Epithelial cell of prostate (primary cell): ENCODE measurements around the gene CILP2.

ENCODE experiments used
- DNase-seq: peaks from one replicate; pipeline ENCODE4 v3.0.0-alpha.2; 2011; ENCODE audit warnings: low read depth, low spot score
- H3K27ac ChIP-seq: fragments of 450-650 bp; 2 replicates; pipeline ENCODE4 v1.5.1; 2017; ENCODE audit warnings: mild to moderate bottlenecking

Gene CILP2

DNA sequence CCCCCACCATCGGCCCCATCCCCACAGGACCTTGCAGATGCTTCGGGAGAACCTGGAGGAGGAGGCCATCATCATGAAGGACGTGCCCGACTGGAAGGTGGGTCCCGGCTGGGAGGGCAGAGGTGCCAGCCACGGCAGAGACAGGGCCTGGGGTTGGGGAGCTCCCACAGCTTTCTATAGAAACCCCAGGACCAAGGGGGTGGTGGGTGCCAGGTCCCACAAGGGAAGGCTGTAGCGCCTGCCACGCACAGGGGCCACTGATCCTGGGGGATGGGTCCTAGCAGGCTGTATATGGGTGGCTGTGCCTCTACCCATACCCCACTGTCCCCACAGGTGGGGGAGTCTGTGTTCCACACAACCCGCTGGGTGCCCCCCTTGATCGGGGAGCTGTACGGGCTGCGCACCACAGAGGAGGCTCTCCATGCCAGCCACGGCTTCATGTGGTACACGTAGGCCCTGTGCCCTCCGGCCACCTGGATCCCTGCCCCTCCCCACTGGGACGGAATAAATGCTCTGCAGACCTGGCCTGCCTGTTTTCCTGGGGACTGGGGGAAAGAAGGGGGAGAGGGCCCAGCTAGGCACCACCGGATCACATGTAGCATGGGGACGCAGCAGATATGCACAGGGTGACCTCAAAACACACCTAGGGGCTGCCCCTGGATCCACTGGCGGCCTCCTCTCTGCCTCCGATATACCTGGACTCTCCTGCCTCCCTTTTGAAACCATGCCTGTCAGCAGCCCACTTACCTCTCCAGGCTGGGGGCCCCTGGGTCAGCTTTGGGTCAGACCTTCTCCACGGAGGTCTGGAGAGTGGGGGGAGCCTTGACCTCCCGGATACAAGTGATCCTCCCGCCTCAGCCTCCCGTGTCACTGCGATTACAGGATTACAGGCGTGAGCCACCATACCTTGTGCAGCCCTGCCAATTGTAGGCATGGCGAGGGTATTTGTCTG is 10.1 kb upstream of the CILP2 start:
- H3K27ac ChIP-seq: no peak overlapping the region
- DNase-seq: no peak

- H3K27ac ChIP-seq: no peak within 1 kb of the TSS
- DNase-seq: no peak
Observed at GRCh38 chr19:19528721-19529490, 9.2 kb upstream of the CILP2 start, which contains the start of gene YJEFN3. Gene YJEFN3 (plus strand): TSS chr19:19528911. CDS start chr19:19528933, 22 bp downstream.

DNA sequence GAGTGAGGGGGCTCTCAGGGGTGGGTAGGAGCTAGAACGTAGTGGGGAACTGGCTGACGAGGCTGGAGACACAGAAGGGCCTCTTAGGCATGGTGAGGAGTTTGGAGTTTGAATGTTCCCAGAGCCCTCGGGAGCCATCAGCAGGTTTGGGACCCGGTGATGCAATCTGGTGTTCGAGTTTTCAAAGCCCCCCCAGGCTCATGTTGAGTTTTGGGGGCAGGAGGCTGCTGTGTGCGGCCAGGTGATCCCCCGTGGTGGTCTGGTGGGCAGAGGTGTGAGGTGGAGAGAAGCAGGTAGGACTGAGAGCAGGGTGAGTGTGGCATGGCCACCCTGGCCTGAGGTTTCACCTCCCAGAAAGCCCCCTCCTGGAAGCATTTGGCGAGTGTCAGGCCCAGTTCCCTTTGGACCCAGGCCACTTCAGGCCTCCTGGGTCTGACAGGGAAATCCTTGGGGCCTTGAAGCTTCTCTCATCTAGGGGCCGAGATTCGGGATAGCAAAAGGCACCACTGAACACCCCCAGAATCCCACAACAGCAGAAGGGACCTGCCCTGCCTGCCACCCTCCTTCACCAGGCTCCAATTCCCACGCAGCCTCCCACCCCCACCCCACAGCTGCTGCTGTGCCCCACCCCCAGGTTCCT is 8.2 kb upstream of the CILP2 start:
- H3K27ac ChIP-seq: no peak overlapping the region
- no peak for DNase-seq

DNA sequence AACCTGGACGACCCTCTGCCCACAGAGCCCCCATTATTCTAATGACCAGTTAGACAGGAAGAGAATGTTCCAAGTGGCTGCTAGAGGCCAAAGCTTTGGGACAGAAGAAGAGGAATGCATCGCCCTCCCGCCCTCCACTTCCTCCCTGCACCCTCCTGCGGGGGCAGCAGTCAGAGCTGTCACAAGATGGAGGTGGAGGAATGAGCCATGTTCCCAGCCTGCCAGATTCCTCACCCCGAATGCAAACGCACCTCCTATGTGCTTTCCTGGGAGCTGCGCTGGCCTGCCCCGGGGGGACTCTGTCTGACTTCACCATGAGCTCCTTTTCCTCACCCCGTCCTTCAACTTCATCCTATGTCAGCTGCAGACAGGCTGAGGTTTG is 7.7 kb upstream of the CILP2 start:
- no peak overlapping the region for H3K27ac ChIP-seq
- no peak for DNase-seq

DNA sequence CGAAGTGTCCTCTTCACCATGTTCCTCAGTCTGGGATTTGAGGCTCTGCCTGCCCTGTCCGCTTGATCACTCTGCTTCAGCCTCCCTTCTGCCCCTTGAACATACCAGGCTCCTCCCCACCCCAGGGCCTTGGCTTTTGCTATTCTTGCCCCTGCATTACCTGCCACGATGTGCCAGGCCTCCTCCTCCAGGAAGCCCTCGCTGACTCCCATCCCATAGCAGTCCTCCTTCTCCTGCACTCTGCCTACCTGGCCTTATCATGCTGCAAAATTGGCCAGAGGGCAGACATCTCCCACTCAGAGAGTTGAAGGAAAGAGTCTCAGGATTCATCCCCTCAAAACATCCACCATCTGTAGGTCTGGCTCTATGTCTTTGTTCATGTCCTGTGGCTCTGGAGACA is 7.2 kb upstream of the CILP2 start:
- no peak overlapping the region for H3K27ac ChIP-seq
- DNase-seq: no peak

DNA sequence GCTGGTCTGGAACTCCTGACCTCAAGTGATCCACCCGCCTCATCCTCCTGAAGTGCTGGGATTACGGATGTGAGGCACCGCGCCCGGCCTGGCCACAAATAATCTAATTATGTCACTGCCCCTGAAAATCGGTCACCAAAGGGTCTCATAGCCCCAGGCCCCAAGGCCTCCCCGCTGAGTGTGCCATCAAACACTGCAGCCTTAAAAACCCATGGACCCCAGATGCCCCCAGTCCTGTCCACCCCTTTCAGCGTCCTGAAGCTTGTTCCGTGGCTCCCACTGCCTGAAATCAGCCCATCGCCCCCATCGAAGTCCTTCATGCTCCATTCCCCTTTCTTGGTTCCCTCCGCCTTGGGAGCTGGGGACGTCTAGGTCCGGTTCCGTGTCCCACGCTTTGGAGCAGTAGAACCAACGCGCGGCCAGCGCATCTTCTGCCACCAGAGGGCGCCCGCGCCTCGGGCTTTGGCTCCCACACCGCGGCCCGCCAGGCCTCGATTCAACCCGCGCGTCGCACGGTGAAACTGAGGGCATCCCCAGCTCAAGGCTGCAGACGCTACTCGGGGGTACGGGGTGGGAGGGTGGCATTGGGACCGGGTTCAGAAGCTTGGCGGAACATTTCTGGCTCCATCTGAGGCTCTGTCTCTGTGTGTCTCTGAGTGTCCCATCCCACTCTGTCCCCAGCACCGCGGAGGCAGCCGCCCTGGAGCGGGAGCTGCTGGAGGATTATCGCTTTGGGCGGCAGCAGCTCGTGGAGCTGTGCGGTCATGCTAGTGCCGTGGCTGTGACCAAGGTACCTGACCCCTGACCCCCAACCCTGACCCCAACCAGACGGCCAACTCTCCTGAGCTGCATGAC is 5.9 kb upstream of the CILP2 start:
- no peak for DNase-seq
- H3K27ac ChIP-seq: no peak overlapping the region

DNA sequence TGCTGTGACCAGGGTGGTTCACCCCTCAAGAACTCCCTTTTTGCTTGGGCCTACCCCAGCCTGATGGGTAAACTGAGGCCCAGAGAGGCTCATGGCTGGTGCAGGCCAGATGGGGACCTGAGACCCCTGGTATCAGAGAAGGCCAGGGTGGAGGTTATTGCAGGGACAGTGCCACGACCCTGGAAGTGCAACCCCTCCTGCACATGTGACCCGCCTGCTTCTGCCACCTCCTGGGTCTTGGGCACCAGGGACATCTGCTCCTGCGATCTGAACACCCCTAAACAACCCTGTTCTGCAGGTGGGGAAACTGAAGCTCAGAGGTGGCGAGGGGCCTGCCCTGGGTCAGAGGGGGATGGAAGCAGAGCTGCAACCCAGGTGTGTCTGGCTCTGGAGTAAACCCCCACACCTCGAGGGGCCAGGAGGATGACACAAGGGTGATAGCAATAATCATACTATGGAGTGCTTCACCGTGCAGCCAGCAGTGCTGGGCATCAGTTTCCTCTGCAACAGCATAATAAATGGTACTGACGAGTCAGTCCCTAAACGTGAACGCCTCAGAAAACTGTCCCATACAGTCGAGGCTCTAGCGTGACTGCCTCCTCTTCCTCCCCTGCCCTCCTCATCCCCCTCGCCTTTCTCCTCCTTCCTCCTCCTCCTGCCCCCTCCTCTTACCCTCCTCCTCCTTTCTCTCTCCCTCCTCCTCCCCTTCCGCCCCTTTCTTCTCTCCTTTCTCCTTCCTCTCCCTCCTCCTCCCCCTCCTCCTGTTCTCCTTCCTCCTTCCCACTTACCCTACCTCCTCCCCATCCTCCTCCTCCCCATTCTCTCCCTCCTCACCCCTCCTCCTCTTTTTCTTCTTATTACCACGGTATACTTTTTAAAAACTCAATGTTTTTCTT is 5.0 kb upstream of the CILP2 start:
- DNase-seq: no peak
- H3K27ac ChIP-seq: no peak overlapping the region

- no peak overlapping the region for H3K27ac ChIP-seq
- no peak for DNase-seq
Observed at GRCh38 chr19:19533841-19534240, 4.2 kb upstream of the CILP2 start.

DNA sequence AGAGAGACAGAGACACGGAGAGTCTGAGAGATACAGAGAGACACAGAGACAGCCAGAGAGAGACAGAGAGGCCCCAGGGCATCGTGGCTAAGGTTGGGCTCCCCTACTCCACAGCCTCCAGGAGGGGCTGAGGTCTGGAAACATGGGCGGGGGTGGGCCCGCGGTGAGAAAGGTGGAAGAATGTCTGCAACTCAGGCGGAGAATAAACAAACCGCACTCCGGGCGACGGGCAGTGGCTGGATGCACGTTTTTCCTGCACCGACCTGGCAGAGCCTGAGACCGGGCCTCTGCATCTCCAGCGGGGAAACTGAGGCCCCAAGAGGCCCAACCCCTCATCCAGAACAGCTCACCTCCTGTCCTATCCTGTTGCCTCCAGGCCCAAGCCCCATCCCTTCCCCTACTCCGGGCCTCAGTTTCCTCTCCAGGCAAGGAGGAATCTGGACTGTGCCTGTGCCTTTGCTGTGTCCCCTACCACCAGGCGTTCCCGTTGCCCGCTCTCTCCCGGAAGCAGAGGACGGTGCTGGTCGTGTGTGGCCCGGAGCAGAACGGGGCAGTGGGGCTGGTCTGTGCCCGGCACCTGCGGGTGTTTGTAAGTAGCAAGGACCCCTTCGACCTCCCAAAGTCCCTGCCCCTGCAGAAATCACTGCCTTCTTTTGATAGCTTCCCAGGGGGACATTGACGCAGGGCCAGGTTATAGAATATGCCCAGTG is 3.4 kb upstream of the CILP2 start:
- no peak overlapping the region for H3K27ac ChIP-seq
- DNase-seq: no peak

GRCh38 chr19:19535311-19536191 is 2.5 kb upstream of the CILP2 start:
- DNase-seq: no peak
- no peak overlapping the region for H3K27ac ChIP-seq

DNA sequence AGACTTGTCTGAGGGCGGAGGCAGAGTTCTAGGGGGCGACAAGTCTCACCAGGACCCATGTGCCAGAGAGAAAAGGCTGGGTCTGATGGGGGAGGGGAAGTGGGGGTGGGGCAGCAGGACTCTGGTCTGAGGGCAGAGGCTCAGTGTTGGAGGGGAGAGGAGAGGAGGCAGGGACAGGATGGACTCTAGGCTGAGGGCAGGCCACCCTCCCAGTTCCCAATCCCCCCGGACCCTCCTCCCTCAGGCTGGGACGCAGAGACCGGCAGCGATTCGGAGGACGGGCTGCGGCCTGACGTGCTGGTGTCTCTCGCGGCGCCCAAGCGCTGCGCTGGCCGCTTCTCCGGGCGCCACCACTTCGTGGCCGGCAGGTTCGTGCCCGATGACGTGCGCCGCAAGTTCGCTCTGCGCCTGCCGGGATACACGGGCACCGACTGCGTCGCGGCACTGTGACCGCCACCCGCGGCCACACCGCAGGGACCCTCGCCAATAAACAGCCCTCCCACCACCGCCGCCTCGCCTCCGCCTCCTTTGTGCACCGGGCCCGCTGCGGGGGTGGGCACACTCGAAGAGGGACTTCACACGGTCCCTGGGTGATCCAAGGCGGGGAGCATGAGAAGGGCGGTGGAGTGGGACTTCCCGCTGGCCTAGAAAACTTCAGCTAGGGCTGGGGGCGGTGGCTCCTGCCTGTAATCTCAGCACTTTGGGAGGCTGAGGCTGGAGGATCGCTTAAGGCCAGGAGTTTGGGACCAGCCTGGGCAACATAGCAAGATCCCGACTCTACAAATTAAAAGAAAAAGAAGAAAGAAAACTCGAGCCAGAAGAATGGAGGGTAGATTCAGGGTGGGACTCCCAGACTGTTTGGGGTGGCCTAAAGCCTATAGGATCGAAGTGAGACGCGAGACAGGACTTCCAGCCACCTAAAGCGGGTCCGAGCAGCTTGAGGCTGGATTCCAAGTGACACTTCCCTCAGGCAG is 703 bp upstream of the CILP2 start:
- no peak for DNase-seq

DNA sequence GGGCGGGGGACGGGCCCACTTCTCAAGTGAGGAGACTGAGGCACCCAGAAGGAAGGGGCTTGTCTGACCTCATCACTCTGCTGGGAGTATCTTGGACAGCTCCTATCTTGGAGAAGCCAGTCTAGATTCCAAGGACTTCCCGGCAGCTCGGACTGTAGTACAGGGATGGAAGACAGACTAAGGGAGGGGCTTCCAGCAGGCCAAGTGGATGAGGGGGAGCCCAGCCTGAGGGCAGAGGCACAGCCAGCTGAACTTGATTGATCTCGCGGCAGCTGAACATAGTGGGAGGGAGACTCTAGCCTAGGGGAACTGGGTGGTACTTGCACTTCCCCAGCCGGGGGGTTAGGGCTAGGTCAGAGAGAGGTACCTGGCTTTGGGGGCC is 711 bp downstream of the CILP2 start:
- no peak overlapping the region for H3K27ac ChIP-seq
- no peak for DNase-seq

More for the DNA sequence above, 703 bp upstream of the CILP2 start:
- no peak overlapping the region for H3K27ac ChIP-seq

DNA sequence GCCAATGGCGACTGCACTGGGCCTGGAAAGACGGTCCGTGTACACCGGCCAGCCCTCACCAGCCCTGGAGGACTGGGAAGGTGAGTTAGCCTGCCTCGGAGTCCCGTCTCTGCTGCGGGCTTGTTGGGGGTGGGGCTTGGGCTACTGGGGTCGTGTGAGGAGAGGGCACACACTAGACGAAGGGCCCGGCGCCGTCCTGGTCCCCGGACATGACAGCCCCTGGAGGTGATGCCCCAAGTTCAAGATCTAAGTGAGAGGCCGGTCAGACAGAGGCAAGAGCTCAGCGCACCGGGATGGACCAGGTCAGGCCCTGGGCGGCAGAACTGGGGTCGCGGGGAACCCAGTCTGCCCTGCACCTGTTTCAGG is 1.6 kb downstream of the CILP2 start:
- DNase-seq: no peak
- no peak overlapping the region for H3K27ac ChIP-seq

GRCh38 chr19:19540064-19540714 is 2.1 kb downstream of the CILP2 start:
- H3K27ac ChIP-seq: no peak overlapping the region
- DNase-seq: peak; percentile 5

- H3K27ac ChIP-seq: no peak overlapping the region
- peak; percentile 12 for DNase-seq
Observed at GRCh38 chr19:19540715-19541515, 2.9 kb downstream of the CILP2 start.
